HG02759 (cell line): ENCODE results near the gene HNRNPDL.
A peak's percentile ranks its signal among the peaks of the same experiment; 100 is the strongest.
"Not testable (repeated sequence)": the region's sequence is repeated elsewhere in the genome, so short reads cannot be mapped to it uniquely, and the experiment has no call there.

Source experiments
- ATAC-seq: cut with Tn5 transposase; IDR thresholded peaks from one replicate; pipeline ENCODE4 v1.9.1; 2021; ENCODE audit warnings: mild to moderate bottlenecking, moderate library complexity; ENCODE audit not compliant: unreplicated experiment

Gene HNRNPDL

DNA sequence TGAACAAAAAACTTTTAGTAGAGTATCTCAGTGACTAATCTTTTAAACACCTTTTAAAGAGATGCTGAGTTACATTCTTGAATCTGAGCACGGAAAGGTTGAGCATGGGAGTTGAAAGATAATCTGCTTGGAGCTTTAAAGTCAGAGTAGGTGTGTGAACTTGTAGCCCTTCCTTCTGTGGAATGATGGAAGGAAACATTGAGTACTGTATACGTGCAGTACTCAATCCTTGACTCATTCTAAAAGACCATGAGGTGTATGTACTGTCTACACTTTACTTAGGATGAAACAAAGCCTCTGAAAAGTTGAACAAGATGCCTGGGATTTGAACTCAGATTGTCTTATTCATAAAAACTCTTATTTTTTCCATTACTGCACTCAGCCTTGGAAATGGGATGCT, 3.5 kb upstream of the HNRNPDL start:
- no peak for ATAC-seq

DNA sequence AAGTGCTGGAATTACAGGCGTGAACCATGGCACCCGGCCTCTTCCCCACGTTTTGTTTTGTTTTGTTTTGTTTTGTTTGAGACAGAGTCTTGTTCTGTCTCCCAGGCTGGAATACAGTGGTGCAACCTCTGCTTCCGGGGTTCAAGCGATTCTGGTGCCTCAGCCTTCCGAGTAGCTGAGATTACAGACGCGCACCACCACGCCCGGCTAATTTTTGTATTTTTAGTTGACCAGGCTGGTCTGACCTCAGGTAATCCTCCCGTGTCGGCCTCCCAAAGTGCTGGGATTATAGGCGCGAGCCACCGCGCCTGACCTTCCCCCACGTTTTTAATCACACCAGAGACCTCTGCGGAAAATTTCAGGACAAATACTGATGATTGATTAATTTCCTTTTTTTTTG, 2.3 kb upstream of the HNRNPDL start:
- no peak for ATAC-seq

DNA sequence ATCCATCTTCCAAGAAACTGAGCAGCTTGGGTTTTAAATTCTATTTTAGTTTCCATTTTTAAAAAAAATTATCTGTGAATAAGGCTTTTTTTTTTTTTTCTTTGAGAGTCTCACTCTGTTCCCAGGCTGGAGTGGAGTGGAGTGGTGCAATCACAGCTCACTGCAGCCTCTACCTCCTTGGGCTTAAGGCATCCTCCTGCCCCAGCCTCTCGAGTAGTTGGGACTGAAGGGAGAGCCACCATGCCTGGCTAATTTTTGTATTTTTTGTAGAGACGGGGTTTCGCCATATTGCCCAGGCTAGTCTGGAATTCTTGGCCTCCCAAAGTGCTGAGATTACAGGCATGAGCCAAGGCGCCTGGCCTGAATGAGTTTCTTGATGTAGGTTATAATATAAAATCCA, 1.6 kb upstream of the HNRNPDL start:
- ATAC-seq: no peak

DNA sequence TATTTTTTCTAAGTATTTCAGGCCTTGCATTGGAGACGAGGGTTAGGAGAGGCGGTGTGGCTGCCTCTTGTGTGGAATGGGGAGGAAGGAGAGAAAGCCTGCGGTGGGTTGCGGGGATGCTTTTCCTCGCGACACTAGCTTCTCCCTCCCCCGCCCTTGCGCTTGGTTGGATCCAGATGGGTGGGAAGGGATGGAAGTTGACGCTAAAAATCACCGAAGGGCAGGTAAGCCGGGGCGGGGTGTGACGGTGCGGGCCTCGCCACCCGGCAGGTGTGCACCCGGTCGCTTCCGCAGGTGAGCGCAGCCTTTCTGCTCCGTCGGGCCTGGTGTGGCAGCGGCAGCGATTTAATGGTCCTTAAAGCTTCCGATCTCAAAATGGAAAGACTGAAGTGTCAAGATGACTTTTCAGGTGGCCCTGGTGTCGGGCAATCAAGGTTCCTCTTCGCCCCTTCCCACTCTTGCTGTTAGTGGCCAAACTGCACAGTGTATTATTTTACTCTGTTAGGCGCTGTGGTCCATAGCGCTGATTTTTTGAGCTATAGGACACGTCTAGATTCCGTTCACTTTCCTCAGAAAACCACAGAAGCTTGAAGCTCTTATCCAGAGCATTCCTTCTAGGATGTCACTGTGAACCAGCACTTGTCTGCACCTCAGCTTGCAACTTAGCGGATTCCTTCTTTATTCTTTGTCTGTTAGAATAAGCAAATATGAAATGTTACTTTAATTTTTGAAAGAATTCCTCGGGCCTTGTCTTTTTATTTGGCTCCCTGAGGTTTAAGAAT, 893 bp upstream of the HNRNPDL start:
- no peak for ATAC-seq

DNA sequence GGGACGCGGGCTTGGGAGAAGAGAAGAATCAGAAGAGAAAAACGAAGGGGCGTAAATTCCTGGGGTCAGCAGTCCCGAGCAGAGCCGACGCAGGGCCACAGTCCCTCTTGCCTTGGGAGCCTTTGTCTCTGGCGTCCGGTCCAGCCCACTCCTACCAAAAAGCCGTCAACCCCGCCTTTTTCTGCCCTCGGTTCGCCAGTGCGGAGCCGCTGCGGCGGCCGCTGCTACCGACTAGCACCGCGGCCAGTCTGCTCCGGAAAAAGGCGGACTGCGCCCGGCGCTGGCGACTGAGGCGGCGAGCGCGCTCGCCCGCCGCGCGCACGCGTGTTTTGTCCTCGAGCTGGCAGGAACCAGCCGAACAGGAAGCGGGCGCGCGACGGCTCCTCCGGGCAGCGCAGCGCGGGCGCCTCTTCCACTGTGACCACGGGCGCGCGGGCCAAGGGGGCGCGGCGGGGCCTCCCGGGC, 502 bp downstream of the HNRNPDL start:
- no peak for ATAC-seq

DNA sequence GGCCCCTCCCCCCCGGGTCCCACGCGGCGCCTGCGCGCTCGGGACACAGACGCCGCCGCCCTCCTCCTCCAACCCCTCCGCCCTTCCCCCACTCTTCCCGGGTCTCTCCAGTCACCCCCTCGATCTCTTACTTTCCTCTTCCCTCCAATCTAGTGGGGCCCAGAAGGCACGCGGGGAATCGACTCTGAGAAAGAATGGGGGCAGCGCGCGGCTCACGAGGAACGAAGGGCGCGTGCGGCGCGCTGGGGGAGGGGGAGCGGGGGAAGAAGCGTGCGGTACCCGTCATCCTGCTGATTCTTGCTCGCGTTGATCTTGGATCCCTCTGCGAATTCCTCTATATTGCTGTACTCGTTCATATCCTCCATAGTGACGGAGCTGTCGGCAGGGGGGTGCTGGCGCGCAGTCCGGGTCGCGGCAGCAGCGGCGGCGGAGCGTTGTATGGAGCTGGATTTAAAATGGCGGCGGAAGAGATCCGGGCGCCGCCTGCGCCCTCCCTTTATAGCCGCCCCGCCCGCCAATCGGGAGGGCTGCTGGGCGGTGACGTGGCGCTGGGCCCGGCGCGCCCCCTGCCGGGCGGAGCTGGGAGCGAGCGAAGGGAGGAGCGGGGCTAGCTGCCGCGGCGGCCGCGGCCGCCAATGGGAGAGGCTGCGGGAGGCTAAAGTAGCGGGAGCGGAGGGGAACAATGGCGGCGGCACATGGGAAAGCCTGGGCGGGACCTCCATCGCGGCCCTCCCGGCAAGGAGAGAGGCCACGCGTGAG, 1.1 kb downstream of the HNRNPDL start:
- peak; percentile 58 for ATAC-seq

DNA sequence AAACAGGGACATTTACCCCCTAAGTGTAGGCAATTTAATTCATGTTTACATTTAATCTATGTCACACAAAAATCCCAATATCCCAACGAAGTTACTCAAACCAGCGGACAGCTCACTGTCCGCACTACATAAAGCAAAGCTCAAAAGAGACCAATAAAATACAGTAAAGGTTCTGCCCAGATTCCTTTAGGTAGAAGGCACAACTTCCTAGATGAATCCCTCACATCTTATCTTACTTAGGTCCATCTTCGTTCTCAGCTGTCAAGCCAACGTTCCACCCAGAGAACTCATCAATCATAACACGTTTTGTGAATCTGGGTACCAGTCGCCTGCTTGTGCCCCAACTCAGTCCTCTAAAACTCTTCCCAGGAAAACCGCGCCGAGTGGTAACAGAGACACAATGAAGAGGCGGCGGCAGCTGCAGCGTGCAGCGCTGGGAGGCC, 1.7 kb downstream of the HNRNPDL start:
- ATAC-seq: no peak

DNA sequence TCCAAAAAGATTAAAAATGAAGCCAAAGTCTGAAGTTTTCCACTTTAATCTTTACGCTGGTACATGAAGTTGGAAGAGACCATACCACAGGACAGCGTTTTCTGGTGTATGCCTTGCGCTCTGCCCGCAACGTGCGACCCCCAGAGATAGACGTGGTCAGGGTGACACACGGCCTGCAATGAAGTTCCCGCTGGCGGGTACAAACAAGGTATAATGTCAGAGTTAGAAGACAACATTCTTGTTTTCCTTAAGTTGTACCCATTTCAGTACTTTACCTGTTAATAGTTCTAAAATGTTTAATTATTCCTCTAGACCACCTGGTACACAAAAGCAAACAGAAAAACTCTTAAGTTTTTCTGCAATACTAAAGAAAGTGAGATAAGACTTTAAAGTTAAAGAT, 4.8 kb downstream of the HNRNPDL start:
- ATAC-seq: no peak

DNA sequence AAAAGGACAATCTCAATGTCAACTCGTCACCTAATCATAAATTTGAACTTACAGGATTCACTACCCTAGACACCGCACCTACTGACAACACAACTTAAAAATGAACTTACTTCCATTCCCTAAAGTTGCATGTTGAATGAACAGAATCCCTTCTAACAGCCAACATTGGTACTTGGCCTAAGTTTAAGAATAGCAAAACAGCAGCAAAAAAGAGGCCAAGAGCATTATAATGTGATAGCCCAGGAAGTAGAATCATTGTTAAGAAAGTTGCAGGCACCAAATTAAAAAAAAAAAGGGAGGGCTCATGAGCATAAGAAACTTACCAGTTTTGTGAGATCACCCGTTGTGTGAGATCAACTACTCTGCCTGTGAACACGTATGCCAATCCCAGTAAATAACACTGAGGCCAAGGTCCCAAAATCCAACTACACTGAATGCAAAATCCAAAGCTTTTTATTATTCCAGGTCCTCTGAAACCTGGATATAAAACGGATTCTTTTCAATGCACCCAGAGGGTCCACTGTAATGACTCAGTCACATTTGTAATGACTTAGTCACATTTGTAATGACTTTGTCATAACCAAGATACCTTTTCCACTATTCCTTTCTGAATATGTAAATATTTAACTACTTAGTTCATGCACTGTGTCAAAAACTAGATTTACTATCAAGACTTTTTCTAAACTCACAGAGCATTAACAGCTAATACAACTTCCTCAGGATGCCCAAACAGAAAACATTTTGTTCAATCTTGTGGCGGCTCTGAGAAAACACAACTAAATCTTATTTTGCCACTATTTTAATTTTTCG, 6.8 kb downstream of the HNRNPDL start:
- no peak for ATAC-seq

DNA sequence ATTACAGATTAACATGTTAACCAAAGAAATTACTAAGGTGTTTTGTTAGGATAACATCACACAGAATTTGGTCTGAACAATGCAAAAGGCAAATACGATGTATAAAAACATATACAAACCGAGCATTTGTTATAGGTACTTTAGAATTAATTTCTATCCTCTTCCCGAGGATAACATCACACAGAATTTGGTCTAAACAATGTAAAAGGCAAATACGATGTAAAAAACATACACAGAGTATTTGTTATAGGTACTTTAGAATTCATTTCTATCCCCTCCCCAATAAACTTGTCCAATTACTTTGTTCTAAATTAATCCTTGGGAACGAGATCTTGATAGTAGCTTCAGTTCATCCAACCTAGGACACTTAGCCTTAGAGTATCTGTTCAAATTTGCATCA, 7.6 kb downstream of the HNRNPDL start:
- ATAC-seq: no peak

DNA sequence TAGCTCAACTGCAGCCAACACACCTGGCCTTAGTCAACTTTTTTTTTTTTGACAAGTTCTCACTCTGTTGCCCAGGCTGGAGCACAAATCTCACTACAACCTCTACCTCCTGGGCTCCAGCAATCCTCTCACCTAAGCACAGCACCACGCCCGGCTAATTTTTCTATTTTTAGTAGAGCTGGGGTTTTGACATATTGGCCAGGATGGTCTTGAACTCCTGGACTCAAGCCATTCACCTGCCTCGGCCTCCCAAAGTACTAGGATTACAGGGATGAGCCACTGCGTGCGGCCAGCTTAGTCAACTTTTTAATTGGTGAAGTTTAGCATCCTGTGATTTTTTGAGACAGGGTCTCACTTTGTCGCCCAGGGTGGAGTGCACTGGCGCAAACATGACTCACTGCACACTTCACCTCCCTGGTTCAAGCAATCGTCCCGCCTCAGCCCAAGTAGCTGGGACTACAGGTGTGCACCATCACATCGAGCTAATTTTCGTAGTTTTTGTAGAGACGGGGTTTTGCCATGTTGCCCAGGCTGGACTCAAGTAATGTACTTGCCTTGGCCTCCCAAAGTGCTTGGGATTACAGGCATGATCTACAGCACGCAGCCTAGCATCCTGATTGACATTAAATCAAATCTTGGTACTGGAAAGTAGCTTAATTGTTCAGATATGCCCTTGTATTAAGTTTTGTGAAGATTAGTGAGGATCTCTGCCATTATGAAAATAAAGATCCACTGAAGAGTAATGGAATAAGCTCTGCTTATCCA, 8.3 kb downstream of the HNRNPDL start:
- no peak for ATAC-seq

DNA sequence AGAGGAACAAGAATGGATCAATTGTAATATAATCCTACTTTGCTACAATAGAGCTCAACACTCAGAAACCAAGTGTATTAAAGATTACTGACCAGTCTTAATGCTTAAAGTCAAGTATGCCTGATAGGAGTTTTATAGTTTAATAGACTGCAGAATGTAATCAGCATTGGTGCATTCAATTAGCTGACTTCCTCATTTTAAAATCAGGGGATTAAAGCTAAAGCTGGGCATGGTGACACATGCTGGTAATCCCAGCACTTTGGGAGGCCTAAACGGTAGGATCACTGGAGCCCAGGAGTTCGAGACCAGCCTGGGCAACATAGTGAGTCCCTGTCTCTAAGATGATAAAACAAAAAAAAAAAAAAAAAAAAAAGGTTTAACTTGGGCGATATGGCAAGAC, 10.8 kb downstream of the HNRNPDL start:
- no peak for ATAC-seq

DNA sequence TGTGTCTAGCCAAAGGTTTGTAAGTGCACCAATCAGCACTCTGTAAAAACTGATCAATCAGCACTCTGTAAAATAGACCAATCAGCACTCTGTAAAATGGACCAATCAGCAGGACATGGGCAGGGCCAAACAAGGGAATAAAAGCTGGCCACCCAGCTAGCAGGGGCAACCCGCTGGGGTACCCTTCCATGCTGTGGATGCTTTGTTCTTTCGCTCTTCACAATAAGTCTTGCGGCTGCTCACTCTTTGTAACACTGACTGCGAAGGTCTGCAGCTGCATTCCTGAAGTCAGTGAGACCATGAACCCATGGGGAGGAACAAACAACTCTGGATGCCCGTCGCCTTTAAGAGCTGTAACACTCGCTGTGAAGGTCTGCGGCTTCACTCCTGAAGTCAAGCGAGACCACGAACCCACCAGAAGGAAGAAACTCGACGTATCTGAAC, 14.3 kb downstream of the HNRNPDL start:
- no peak for ATAC-seq

DNA sequence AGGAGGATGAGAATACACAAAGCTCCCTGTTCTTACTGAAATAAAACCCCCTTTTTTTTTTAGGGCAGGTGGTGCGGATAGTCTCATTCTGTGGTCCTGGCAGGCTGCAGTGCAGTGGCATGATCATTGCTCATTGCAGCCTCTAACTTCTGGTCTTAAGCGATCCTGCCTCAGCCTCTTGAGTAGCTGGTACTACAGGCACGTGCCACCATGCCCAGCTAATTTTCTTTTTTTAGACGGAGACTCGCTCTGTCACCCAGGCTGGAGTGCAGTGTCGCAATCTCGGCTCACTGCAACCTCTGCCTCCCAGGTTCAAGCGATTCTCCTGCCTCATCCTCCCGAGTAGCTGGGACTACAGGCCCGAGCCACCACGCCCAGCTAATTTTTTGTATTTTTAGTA, 15.2 kb downstream of the HNRNPDL start:
- ATAC-seq: not testable (repeated sequence)

DNA sequence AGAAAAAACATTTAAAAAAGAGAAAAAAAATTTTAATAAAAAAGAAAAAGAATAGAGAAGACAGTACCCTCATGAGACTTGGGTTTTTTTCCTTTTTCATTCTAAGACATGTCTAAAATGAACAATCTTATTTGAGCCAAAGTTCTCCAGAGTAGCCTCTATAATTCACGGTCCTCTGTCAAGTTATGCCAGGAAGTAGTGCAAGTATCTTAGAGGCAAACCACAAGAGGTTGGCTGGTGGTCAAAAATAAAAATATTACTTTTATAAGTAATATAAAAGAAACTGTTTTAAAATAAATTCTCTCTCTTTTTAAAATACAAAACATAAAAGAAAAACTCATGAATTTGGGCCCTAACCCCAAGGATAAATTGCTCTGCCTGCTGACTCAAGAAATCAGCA, 26.5 kb downstream of the HNRNPDL start:
- no peak for ATAC-seq

DNA sequence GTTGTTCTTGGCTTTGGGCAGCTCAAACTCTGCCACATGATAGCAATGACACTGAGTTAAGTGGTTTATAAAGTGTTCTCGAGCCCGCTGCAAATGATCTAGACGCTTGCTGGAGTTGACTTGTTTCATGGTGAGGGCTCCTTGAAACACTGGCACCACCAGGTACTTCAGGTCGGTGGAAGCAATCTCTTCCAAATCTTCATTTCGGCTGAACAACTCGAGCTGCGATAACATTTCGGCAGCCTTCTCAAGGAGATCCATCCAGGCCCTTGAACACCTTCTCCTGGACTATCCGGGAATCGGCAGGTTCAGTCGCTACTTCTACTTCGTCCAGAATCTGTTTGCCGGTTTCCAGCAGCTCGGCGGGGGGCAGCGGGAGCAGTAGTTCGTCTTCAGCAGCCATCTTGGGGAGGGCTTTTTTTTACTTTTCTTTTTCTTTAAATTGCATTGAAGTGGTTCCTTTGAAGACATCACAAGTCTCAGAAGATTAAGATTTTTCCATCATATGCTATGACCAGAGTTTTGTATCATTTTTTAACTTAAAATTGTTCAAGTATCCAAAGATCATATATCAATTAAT, 28.0 kb downstream of the HNRNPDL start:
- no peak for ATAC-seq

DNA sequence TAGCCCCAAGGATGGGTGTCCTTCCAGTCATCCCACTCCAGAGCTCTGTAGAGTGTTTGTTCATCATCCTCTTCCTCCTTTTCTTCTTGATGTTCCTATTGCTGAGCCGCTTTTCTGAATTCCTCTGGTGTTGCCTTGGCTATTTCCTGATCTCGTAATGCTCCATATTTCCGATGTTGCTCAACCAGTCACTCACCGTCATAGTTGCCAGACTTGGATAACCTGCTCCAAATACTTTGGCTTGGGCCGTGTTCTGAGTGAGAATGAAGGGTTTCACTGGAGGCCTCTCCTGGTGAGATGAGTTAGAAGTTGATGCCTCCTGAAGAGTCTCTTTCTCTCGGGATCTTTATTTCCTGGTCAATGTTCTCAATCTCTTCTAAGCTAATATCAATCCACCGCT, 28.7 kb downstream of the HNRNPDL start:
- no peak for ATAC-seq

DNA sequence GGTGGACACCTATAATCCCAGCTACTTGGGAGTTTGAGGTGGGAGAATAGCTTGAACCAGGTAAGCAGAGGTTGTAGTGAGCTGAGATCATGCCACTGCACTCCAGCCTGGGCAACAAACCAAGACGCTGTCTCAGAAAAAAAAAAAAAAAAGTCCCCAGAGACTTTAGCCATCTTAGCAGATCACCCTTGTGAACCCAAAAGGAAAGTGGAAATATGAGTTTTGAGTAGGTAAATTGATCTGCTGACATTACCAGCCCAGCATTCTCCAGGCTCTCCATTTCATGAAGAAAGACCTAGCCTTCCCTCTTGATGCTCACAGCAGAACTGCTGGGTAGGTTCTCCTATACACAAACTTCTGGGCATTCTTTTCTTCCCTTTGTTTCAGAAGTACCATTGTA, 32.0 kb downstream of the HNRNPDL start:
- ATAC-seq: no peak

DNA sequence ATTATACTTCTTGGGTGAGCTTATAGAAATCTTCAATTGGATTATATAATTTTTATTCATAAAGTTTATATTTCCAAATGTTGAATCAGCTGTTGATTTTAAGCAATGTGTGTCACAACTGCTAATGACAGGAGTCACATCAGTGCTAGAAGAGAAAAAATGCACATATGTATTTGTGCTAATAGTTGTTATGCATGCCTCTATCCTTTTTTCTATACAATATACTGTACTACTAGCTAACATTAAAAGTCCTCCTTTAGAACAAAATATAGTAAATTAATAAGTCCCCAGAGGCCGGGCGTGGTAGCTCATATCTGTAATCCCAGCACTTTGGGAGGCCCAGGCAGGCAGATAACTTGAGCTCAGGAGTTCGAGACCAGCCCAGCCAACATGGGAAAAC, 32.7 kb downstream of the HNRNPDL start:
- ATAC-seq: no peak

DNA sequence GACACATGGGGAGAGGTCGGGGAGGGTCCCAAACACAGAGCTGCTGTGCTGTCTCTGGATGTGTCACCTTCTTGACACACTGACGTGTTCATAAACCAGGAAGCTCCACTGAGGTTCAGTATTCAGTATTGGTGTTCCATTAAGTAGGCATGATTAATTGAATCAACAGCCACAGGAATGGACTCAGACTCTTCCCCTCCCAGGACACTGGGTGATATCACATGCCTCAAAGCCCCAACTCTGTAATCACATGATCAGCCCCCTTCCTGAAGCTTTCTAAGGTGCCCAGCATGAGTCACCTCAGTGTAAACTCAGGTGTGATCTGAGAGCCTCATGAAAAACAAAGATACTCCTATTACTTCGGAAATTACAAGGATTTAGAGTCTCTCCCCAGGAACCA, 35.4 kb downstream of the HNRNPDL start:
- no peak for ATAC-seq
